ENCODE data around the gene LELP1. TPM values are rescaled to one million over a fixed set of nuclear protein-coding genes. Genes with fewer than 3 reads are reported as not detected.
"Not testable (repeated sequence)": the region's sequence is repeated elsewhere in the genome, so short reads cannot be mapped to it uniquely, and the experiment has no call there.

The LELP1 gene
- not detected in 2 replicates for total RNA-seq

DNA sequence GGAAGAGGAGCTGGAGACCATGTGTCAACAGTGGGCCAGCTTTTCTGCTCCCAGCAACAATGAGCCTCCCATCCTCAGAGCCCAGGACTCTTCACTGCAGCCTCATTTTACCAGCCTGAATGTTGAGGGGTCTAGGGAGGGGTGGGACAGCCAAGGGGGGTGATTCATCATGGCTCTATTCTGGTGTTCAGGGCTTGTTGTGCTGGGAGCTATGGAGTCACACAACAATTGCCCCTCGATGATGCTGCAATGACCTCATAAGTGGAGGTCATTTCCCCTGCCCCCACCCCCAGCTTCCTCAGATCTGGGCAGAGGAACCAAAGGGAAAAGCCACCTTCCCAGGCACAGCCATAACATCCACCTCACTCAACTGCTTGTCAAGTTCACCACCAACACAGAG is at the start of gene LELP1:
Gene LELP1, plus strand, starts transcription at position 301 of the 400 bp plus-strand sequence. CDS start 1,278 bp downstream, outside the sequence.
- intact Hi-C loops (cut with micrococcal nuclease): no loop called here

DNA sequence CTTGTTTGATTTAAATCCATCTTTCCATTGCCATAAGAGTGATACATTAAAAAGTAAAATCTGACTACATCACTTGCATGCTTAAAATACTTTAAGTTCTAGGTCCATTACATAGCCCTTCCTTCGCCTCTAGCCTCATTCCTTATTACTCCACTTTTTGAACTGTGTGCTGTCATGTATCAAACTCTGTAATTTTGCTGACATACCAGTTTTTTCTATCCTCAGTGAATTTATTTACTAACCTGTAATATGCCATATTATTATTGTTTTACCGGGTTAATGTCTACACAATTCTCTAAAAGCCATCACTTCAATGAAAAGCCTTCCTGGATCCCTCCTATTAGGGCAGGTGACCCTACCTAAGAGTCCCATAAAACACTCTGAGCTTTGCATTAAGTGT is 47.7 kb upstream of the LELP1 start:
- intact Hi-C loops (cut with micrococcal nuclease): no loop called here

GRCh38 chr1:153168686-153169085 is 34.5 kb upstream of the LELP1 start:
- intact Hi-C loops (cut with micrococcal nuclease): no loop called here

DNA sequence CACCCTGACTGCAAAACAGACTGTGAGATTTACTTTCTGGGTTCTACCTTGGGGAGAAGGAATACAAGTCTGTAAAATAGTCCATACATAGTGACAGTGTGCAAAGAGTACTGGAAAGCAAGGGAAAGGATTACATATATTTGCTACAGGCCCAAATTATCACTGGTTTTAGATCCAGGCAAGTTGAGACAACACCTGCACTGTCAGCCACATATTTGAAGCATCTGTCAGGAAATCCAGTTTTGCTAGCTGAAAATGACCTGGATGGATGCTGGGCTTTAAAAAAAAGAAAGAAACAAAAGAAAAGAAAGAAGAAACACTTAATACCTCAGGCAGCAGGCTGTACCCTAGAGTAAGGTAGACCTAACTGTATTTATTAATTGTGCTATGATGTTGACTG is 28.6 kb upstream of the LELP1 start:
- intact Hi-C loops (cut with micrococcal nuclease): no loop called here

DNA sequence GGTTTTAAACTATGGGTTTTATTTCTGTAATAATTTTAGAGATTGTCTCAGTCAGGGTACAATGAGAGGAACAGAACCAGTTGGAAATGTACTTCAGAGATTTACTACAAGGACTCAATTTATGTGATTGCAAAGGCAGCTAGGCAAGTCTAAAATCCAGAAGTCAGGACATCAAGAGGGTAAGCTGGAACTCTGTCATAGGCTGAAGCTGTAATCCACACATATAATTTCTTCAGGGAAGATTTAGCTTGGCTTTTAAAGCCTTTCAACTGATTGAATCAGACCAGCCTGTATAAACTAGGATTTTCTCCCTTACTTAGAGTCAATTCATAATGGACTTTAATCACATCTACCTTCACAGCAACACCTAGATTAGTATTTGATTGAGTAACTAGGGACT is 24.3 kb upstream of the LELP1 start:
- intact Hi-C loops (cut with micrococcal nuclease): no loop called here

DNA sequence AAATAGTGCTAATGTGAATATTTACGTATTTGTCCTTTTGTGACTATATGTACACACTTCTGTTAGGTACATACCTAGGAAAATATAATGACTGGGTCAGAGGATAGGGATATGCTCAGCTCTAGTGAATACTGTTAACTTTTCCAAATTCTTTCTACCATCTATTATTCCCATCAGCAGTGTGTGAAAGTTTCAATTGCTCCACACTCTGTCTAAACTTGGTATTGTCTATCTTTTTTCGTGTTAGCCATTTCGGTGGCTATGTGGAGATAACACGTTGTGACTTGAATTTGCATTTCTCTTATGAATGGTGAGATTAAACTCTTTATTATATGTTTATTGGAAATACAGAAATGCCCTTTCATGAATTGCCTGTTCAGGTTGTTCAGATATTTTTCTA is 22.7 kb upstream of the LELP1 start:
- intact Hi-C loops (cut with micrococcal nuclease): no loop called here

- intact Hi-C loops (cut with micrococcal nuclease): not testable (repeated sequence)
These were observed 14.9 kb upstream of the LELP1 start for GRCh38 chr1:153188301-153188700.

- intact Hi-C loops (cut with micrococcal nuclease): no loop called here
These were observed 12.9 kb upstream of the LELP1 start for GRCh38 chr1:153190373-153190772.

DNA sequence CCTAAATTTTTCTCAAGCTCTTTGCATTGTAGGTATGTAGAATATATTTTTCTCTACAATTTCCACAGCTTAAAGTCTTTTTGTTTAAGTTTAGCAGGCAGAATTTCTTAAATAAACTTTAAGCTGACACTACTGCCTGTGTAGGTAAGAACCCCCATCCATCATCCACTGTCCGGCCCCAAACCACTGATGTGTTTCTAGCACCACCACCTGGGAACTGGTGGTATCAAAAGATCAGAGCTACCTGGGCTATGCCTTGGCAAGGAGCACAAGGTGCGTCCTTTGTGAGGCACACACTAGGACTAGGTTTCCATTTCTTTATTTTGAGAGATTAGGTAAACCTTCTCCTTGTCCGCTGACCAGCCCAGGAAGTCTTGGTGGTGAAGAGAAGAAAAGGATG is 10.5 kb upstream of the LELP1 start:
- intact Hi-C loops (cut with micrococcal nuclease): no loop called here

GRCh38 chr1:153194331-153195050 is 8.7 kb upstream of the LELP1 start:
- intact Hi-C loops (cut with micrococcal nuclease): no loop called here

GRCh38 chr1:153195216-153195615 is 8.0 kb upstream of the LELP1 start:
- intact Hi-C loops (cut with micrococcal nuclease): no loop called here

DNA sequence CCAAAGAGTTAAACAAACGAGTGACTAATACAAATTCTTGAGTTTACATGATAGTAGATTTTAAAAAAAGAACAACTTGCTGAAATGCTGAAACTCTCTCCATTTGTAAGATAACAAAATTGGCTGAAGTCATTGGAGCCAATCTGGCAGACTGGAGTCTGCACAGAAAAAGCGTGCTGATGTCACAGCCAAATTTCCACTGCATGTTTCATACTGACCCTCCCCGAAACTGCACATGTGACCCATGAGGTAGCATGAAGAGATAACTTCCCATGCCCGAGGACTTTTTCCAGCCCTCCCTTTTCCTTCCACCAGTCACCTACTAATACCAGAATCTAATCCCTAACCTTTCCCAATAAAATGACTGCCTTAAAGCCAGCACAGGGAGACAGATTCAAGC is 1.2 kb upstream of the LELP1 start:
- intact Hi-C loops (cut with micrococcal nuclease): no loop called here

- intact Hi-C loops (cut with micrococcal nuclease): no loop called here
These were observed 3.4 kb downstream of the LELP1 start for GRCh38 chr1:153206631-153207030.

- intact Hi-C loops (cut with micrococcal nuclease): no loop called here
These were observed 7.0 kb downstream of the LELP1 start for GRCh38 chr1:153210206-153210605.

GRCh38 chr1:153212201-153212600 is 9.0 kb downstream of the LELP1 start:
- intact Hi-C loops (cut with micrococcal nuclease): no loop called here

GRCh38 chr1:153213519-153213918 is 10.3 kb downstream of the LELP1 start:
- intact Hi-C loops (cut with micrococcal nuclease): no loop called here

DNA sequence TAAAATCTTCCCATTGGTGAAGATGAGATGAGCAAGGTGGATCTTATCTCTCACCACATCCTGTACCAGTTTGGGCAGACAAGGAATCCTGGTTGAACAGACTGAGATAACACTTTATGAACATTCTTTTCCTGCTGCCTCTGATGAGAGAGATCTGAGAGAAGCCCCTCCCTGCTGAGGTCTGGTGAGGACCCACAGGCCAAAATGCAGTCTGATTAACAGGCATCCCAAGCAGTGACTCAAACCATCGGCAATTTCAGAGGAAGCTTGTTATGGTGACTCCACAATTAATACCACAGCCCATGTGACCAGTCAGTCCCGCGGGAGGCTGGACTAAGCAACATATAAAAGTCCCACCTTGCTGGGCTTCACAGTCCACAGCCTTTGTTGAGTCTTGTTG is 14.0 kb downstream of the LELP1 start, which contains the start of gene PRR9:
Gene PRR9, plus strand, starts transcription at position 373 of the 400 bp plus-strand sequence. CDS start 561 bp downstream, outside the sequence.
- intact Hi-C loops (cut with micrococcal nuclease): no loop called here

GRCh38 chr1:153217744-153218416 is 14.7 kb downstream of the LELP1 start:
- intact Hi-C loops (cut with micrococcal nuclease): no loop called here

DNA sequence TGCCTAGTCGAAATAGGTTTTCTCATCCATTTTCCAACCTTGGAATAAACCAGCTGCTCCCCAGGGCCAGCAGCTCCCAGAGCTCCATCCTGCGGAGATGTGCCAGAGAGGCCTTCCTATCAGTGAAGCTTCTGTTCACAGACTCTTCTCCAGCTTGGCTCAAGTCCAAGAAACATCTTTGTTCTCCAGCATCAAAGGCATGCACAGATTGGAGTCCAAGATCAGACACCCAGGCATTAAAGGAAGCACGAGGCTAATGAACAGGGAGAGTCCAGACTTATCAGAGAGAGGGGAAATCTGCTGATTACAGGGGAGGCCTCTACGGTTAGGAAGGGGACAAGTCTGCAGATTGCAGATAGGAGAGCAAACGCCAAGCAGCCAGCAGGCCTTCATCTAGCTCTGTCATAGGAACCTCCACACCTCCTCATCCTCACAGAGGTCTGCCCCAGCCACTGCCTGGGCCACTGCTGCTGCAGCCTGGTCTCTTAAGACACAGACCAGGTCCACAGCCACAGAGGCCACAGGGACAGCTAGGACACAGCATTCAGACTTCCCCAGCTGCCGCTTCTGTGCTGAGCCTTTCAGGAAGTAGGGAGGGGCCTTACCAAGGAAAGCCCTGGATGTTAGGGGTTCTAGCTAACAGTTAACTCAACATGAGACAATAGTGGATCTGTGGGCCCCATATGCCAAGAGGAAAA is 17.5 kb downstream of the LELP1 start:
- intact Hi-C loops (cut with micrococcal nuclease): loop anchor here (5.0 kb wide), 1 partner anchor 568 kb away; no protein-coding TSS in a partner anchor

DNA sequence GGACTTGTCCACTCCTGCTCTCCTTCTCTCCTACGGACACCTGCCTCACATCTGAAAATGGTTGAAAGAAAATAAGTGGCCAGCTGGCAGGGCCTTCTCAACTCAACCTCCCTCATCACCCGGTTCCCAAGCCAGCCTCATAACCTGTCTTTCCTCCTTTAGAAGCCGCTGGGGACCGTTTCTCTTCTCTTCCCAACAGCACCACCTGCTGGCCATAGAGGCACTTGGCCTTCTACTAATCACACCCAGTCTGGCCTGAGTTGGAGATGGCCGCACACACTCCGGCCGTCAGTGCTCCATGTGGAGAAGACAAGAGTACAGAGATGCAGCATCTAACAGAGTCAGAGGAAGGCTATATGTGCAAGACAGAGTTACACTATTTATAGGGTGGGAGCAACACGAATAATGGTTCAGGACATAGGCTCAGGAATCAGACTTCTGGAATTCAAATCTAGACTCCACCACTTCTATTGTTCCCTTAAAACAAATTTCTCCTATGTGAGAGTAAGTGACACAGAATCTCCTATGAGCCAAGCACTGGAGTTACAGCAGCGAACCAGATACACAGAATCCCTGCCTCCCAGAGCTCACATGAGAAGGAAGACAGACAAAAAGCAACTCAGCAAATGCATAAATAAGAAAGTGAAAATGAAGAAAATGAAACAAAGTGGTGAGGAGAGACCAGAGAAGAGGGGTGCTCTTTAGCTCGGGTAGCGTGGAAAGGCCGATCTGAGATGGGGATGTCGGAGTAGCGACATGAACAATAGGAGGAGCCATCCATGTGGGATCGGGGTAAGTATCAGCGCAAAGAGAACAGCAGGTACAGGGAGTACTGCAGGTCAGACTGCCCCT is 20.0 kb downstream of the LELP1 start:
- intact Hi-C loops (cut with micrococcal nuclease): loop anchor here (2.0 to 5.0 kb wide), 2 partner anchors 354 to 571 kb away; no protein-coding TSS in a partner anchor

- intact Hi-C loops (cut with micrococcal nuclease): no loop called here
These were observed 24.6 kb downstream of the LELP1 start for GRCh38 chr1:153227810-153228209.
